GM18499 (cell line): Measurements from ENCODE around the gene NAA50.

Experiments used
- ATAC-seq: cut with Tn5 transposase; IDR thresholded peaks from one replicate; pipeline ENCODE4 v1.9.1; 2021; ENCODE audit warnings: moderate number of reproducible peaks; ENCODE audit not compliant: insufficient read depth, unreplicated experiment

NAA50 gene

DNA sequence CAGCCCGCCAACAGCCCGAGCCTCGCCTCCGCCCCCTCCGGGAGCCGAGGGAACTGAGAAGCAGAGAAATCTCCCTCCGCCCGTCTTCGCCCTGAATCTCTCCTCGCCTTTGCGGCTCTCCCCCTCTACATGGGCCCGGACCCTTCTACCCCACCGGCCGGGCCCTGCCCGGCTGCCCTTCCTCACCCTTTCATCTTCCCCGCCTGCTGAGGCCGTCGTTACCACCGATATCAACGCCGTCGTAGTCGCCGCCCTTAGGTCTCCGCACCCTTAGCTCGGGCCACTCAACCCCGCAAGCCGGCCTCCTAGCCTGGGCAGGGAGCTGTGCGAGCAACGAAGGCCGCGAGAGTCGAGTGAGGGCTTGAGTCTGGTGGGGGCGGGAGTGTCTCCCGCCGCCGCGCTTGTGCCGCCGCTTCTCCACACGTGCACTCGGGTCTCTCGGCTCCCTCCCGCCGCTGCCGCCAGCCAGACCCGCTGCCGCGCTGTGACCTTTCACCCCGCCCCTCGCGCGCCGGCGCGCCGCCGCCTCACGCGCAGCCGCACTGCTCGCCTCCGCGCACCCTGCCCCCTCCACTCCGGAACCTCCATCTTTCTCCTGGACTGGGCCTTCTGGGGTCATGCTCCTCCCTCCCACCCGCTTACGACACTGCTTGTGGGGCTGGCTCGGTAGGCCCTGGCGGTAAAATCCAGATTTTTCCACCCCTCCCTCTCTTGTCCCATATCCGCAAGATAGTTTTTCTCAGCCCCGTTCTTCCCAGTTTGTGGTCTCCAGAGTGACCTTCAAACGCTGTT, at the start of gene NAA50:
Gene NAA50, minus strand, starts transcription at position 494 of the 792 bp plus-strand sequence. Its CDS starts 300 bp downstream, at position 194.
- ATAC-seq, result no peak

DNA sequence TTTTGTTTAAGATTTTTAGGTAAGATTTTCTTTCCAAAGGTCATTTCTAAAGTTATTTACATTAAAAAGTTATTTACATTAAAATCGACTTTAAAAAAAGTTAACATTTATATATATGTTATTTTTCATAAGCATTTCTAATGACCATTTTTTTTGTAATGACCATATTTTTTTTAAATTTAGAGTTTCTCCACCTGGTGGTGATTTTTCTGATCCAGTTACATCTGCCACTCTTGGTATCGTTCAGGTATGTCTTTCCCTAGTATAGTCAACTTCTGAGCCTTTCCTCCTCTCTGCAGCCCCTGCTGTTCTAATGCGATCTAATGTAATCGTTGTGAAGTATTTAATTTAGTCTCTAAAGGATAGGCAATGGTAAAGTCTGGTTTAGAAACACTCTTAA, 49.6 kb upstream of the NAA50 start:
- ATAC-seq, result no peak

GRCh38 chr3:113794526-113794925, 48.5 kb upstream of the NAA50 start:
- no peak for ATAC-seq

DNA sequence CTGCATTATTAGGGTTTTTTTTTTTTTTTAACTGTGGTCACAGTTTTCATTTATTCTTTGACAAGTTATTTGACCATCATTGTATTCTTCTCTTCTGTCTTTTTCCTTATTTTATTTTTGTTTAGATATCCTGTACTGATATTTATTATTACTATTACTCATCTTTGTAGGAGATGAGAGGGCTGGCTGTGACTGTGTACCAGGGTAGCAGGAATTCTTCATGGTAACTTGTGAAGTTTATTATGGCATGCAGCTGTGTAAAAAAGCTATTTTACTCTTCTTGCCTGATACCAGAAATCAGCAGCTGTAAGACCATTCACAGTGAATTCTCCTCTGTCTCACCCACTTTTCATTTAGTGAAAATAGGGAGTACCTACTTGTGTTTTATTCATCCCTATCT, 45.3 kb upstream of the NAA50 start:
- ATAC-seq, result no peak

GRCh38 chr3:113783980-113784379, 37.9 kb upstream of the NAA50 start:
- ATAC-seq, result no peak

- ATAC-seq, result peak; percentile 77
Measured at GRCh38 chr3:113783463-113783862, 37.4 kb upstream of the NAA50 start.

GRCh38 chr3:113776564-113776963, 30.5 kb upstream of the NAA50 start:
- ATAC-seq, result no peak

GRCh38 chr3:113775516-113775915, 29.5 kb upstream of the NAA50 start:
- no peak for ATAC-seq

DNA sequence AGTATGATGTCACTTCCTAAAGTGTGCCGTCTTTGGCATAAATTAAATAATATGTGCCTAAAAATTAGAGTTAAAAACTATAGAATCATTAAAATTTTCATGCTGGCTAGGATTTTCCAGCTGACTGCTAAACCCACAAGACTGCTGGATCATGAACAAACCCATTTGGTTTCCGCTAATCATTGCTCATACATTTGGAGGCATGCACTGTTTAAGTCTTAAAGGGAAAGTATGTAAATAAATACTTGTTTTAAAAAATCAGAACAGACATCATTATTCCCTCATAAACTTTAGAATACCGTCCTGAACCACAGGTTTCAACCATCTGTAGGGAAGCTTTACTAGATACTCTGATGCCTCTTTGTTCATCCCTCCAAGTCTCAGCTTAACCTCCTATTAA, 27.3 kb upstream of the NAA50 start:
- no peak for ATAC-seq

DNA sequence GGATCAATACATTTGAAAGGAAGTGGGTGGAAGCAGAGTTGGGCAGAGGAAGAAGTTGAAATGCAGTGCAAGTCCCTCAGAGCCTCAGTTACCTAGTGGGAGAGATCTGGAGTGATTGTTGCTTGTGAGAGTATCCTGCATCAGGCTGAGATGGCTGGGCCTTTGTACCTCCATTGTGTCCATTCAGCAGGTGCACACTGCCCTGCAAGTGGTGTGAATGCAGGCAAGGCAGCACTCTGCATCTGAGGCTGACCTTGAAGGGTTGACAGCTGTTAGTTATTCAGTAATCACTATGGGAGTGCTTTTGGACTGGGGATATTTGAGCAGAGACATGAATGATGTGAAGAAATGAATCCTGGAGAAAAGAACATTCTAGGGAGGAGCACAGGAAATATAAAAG, 25.9 kb upstream of the NAA50 start:
- no peak for ATAC-seq

DNA sequence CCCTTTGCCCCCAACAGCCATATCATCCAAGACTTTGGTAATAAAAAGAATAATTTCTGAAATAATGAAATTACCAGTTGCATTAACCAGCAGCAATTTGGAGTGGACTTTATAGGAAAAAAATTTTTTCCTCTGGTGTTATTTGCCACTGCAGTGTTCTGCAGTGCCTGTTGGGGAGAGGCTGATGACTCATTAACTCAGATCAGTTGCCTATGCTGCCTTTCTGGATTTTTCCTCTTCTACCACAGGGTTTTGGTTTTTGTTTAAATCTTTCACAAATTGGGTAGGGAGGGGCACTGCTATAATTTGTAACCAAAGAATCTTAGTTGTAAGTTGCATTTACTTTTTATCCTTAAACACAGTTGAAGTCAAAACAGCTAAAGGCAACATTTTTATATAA, 23.5 kb upstream of the NAA50 start:
- ATAC-seq, result no peak

DNA sequence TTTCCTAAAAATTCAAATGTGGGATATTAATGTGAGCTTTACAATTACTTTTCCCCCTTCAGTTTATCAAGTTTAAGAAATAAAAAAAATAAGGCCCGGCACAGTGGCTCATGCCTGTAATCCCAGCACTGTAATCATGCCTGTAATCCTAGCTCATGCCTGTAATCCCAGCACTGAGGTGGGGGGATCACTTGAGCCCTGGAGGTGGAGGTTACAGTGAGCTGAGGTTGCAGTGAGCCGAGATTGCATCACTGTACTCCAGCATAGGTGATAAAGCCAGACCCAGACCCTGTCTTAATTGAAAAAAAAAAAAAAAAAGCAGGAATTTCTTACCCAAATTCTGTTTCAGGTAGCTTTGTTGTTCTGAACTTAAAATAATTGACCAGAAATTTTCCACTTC, 18.6 kb upstream of the NAA50 start:
- ATAC-seq, result no peak

GRCh38 chr3:113758389-113759024, 12.5 kb upstream of the NAA50 start:
- ATAC-seq, result no peak

- ATAC-seq, result no peak
Measured at GRCh38 chr3:113754494-113755159, 8.6 kb upstream of the NAA50 start.

GRCh38 chr3:113753376-113753985, 7.4 kb upstream of the NAA50 start:
- no peak for ATAC-seq

DNA sequence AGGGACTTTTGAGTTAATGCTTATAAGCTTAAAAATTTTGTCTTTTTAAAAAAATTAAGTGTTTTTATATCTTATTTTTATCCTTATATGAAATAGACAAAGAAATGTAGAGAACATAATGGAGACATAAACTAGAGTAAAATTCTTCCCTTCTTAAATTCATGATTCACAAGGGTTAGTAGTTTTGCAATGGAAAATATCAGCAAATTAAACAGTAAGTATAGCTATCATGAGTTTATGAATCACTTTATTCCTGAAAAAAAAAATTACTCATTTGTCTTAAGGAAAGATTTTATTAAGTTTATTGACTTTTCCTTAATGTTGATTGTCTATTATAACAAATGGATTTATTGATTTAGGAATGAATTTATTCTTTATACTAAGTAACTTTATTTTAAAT, 5.1 kb upstream of the NAA50 start:
- no peak for ATAC-seq

DNA sequence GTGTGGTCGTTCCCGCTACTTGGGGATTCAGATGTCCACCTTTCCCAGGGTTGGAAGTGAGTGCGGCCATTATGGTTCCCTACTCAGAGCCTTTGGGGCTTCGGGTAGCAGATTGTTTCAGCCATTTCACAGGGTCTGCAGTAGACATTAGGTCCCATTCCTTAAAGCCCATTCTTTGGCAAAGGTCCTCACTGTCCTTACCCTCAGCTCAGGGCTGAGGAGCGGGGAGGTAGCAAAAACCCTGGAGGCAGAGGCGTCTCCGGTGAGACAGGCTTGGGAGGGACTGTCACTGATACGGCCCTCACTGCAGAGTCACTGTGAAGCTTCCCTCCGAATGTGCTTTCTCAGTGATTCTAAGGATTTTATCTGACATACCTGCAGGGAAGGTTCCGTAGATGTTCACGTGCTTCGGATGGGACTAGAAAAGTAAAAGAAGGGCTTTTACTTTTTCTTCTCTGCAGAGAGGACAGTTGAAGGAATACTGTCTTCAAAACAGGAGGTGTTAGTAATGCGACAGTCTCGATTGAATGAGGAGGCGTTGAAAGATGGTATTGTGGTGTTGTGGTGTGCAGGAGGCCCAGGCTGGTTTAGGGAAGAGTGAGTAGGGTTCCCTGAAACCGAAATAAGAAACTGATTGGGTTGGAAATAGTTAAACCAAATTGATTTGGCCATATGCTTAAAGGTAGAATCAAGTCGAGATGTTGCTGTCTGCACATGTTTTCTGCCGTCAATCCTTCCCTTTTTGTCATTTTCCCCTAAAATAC, 1.4 kb upstream of the NAA50 start:
- no peak for ATAC-seq

DNA sequence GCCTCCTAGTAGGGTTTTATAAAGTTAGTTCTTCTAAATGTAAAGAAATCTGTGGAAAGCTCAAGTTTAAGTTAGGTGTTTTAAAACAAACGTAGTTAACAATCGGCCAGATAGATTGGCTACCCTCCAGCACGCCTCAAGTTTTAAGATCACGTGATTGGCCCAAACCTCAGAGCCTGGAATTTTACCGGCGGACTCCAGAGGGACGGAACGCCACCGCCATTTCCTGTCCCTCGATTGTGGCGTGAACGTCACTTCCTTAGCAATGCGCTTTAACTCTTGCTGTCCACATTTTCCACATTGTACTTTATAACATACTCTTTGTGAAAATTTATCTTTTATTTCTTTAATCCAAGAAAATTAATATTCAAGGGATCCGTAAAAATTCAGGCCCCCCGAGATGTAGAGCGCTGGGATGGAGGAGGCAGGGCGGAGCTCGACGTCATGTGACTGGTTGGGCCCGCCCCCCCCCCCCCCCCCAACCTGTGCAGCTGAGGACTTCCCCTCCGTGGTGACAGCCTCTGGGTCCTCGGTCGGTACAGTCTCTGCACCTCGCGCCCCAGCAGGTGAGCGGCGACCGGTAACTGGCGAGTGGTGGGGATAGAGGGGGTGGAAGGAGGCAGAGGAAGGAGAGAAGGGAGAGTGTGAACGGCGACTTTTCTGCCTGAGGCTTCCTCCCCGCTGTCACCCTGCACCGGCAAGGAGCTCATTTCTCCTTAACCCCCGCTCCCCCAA, 666 bp upstream of the NAA50 start, which contains the start of gene ATP6V1A:
Gene ATP6V1A, plus strand, starts transcription at position 488 of the 735 bp plus-strand sequence. CDS start 31,719 bp downstream, outside the sequence.
- peak; percentile 23 for ATAC-seq

DNA sequence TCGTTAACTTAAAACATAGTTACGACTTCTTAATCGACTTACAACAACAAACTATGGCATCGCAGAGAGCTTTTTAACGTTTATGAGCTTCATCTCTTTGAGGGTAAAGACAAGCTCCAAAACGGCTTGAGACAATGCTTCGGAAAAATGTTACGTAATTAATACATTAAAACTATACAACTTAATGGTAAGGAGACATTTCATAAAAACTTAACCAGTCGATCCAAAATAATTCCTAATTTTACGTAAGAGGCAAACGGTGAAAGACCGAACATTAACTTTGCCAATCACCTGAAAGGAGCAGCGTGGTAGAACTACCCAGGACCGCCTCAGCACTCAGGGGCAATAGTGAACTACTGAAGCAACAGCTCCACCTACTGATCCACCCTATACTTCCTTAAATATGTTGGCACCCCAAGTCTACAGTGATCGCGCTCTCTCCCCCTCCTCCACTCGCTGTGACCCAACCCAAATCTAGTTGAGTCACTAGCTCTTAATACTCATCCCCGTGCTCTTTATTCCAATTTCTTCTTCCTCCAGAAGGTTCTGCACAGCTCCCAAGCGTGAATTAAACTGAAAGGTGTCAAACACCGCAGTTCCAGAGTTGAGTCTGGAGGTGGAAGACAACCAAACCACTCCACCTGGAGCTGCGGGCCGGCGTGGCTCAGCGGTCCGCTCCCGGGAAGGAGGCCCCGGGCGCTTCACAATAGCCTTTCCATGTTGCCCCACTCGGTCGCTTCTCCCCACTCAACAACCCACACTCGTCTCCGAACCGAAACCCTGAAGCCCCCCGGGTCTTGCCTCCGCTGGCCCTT, 901 bp downstream of the NAA50 start:
- peak; percentile 38 for ATAC-seq
